ENCODE data around the gene SLC17A2. TPM values are rescaled to one million over a fixed set of nuclear protein-coding genes. Genes with fewer than 3 reads are reported as not detected.
A peak's percentile ranks its signal among the peaks of the same experiment; 100 is the strongest.

Gene SLC17A2
- total and polyA plus RNA-seq, 2 of the 8 experiments (the other 6 are each of a cell fraction or from before 2014, with no cell fraction given): not detected

- Histone ChIP-seq H2BK20ac (ENCODE audit: low read length) (peak overlapping the region; percentile 67; the same call in 1 of the 2 replicates), H2AK5ac (ENCODE audit: low read depth, low read length) (no peak overlapping the region), H4K91ac (replicated peaks; ENCODE audit: insufficient read length, low read length) (peak overlapping the region; percentile 12), H3K4me1 (replicated peaks in 1 of 4; ENCODE audit: control insufficient read depth in 3 of 4, insufficient read depth in 4 of 4, low read length in 3 of 4) (peaks cover 0 to 14% (median 11%) of the 10 kb centered on the region in 4 experiments; a peak in 4 of 7 replicates), H3K14ac (ENCODE audit: insufficient read length) (no peak overlapping the region), H3K27ac (ENCODE audit: low read depth, low read length) (no peak overlapping the region), H2BK120ac (replicated peaks; ENCODE audit: low read depth, low read length) (peak overlapping the region; percentile 38), H3K23me2 (ENCODE audit: low read depth, low read length) (no peaks in the 10 kb centered on the region), H4K8ac (ENCODE audit: extremely low read depth, insufficient read depth, low read length) (no peak overlapping the region), H3K4me3 (ENCODE audit: extremely low read depth in 1 of 4, insufficient read depth in 2 of 4, low read depth in 3 of 4, low read length in 4 of 4) (no peak overlapping the region; a peak in 1 of 8 replicates), H2BK15ac (ENCODE audit: low read length) (no peak overlapping the region), H3K79me1 (ENCODE audit: low read depth, low read length) (no peaks in the 10 kb centered on the region), H2BK5ac (ENCODE audit: low read depth, low read length) (peak overlapping the region; percentile 57; the same call in 1 of the 2 replicates), H2BK12ac (ENCODE audit: low read depth, low read length) (peak overlapping the region; percentile 88; the same call in 1 of the 2 replicates), H3K79me2 (ENCODE audit: control insufficient read depth in 1 of 2, insufficient read depth in 2 of 2, low read length in 2 of 2) (no peaks in the 10 kb centered on the region), H2AFZ (ENCODE audit: low read length) (peak overlapping the region; percentile 81), H3K56ac (replicated peaks; ENCODE audit: insufficient read length, low read depth, low read length) (peak overlapping the region; percentile 54), H3K9me3 (ENCODE audit: insufficient read depth in 2 of 2, low read depth in 1 of 2, low read length in 1 of 2) (no peaks in the 10 kb centered on the region), H3K36me3 (ENCODE audit: control insufficient read depth in 2 of 4, insufficient read depth in 4 of 4, low read length in 3 of 4) (no peaks in the 10 kb centered on the region), H3K27me3 (replicated peaks in 1 of 4; ENCODE audit: control insufficient read depth in 3 of 4, extremely low read depth in 1 of 4, insufficient read depth in 3 of 4, low read length in 3 of 4) (no peaks in the 10 kb centered on the region), H3K9ac (replicated peaks in 1 of 4; ENCODE audit: extremely low read depth in 1 of 4, low read depth in 3 of 4, low read length in 3 of 4) (no peak overlapping the region), H4K5ac (ENCODE audit: insufficient read length, low read depth, low read length) (peak overlapping the region; percentile 35), H3K23ac (ENCODE audit: insufficient read length) (no peak overlapping the region), H3K4me2 (ENCODE audit: insufficient read depth in 1 of 2, low read depth in 2 of 2, low read length in 2 of 2) (peak overlapping the region in 1 of 2 experiments; percentile 22; a peak in 1 of 4 replicates), H4K20me1 (replicated peaks in 1 of 2; ENCODE audit: control insufficient read depth in 1 of 2, insufficient read depth in 2 of 2, low read length in 2 of 2) (no peaks in the 10 kb centered on the region), H3K18ac (ENCODE audit: extremely low read depth, low read length) (peak overlapping the region; percentile 52), H3K4ac (replicated peaks; ENCODE audit: insufficient read length, low read depth, low read length) (no peak overlapping the region)
- TF ChIP-seq BACH1 (IDR thresholded peaks at IDR 0.05; ENCODE audit: low read length) (0 out of 2 replicates have a peak, but pooled peaks have one; percentile 38), PHF8 (conservative IDR thresholded peaks at IDR 0.05; ENCODE audit: low read depth, low read length) (no peak), MAFK (IDR thresholded peaks at IDR 0.05; ENCODE audit: low read depth, low read length) (peak; percentile 100)
- TF ChIP-seq, protein P1, sequence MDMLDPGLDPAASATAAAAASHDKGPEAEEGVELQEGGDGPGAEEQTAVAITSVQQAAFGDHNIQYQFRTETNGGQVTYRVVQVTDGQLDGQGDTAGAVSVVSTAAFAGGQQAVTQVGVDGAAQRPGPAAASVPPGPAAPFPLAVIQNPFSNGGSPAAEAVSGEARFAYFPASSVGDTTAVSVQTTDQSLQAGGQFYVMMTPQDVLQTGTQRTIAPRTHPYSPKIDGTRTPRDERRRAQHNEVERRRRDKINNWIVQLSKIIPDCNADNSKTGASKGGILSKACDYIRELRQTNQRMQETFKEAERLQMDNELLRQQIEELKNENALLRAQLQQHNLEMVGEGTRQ (IDR thresholded peaks at IDR 0.05; ENCODE audit: low read length): peak; percentile 64
- ChIA-PET POLR2A (ENCODE audit: partially characterized antibody) (interaction anchor here (1.1 to 2.8 kb wide), 3 partner anchors 12 to 135 kb away, joined by 3 to 6 read pairs (median 3); a partner anchor contains a TSS), CTCF (ENCODE audit: partially characterized antibody) (interaction anchor here (0.6 to 1.8 kb wide), 11 partner anchors 11 to 577 kb away, joined by 3 to 7 read pairs (median 4); partner anchors contain the start of gene TRIM38)
- DNase-seq (ENCODE audit: low read depth in 1 of 2, low spot score in 2 of 2): no peak
- 88% methylated on average over 5 of the region's 5 CpGs; no CpG with 5 or more reads in 1 of the 2 experiments for WGBS, 2 experiments (ENCODE audit: extremely low coverage in 1 of 2, insufficient coverage in 1 of 2, insufficient read length in 1 of 2, insufficient replicate concordance in 2 of 2, low coverage in 1 of 2, low lambda C conversion rate in 2 of 2, missing lambda C conversion rate in 1 of 2)
- peak; percentile 55 for FAIRE-seq
Measured at GRCh38 chr6:25898289-25898977, 32.1 kb downstream of the SLC17A2 start.

Data from H1 (cell line).